GM10847 (cell line): Measurements from ENCODE around the gene KRTAP10-3.
"Not testable (repeated sequence)": the region's sequence is repeated elsewhere in the genome, so short reads cannot be mapped to it uniquely, and the experiment has no call there.

Experiments used
- POLR2A ChIP-seq: IDR thresholded peaks from 2 replicates; pipeline ENCODE4 v1.6.1; 2011; ENCODE audit not compliant: insufficient read length; ENCODE audit errors: extremely low read depth

KRTAP10-3 gene

GRCh38 chr21:44593598-44594405 is 35.2 kb upstream of the KRTAP10-3 start:
- no peak for TF ChIP-seq POLR2A

DNA sequence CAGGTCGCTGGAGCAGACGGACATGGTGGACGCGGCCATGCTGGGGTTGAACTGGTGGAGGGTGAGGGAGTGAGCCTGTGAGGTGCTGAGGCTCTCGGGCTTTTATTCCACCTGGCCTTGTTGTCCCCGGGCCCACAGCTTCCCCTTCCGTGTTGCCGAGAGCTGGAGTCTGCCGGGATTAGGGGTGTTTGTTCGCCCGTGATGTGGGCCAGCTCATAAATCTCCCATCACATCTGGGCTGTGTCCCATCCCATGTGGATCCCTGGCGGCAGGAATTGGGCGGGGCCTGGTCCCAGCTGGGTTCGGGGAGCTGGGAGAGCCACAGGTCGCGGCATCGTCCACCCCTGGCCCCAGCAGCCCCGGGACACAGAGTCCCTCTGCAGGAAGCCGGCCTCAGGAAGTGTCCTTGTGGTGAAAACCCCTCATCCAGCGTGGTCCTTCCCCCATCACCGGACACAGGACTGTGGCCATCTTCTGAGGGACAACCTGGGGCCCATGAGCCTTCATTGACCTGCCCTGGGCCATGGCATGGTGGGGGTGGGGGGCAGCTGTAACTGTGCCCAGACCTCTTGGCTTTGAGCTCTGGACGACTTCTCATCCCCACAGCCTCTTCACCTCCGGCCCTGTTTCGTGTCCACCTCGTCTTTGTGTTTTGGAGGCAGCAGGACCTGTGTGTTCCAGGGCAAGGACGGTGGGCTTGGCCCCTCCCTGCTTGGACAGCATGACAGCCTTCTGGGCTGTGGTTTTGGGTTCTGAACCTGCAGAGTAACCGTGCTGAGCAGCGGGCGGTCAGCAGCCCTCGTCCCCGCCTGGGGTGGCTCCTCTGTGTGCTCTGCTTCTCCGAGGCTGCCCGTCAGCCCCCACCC is 34.1 kb upstream of the KRTAP10-3 start, which contains the start of gene KRTAP10-6:
Gene KRTAP10-6 (minus strand): TSS at position 60 of the 866 bp plus-strand sequence. CDS start 21 bp downstream, at position 39.
- TF ChIP-seq POLR2A = no peak

GRCh38 chr21:44590311-44590721 is 31.7 kb upstream of the KRTAP10-3 start:
- TF ChIP-seq POLR2A = no peak

DNA sequence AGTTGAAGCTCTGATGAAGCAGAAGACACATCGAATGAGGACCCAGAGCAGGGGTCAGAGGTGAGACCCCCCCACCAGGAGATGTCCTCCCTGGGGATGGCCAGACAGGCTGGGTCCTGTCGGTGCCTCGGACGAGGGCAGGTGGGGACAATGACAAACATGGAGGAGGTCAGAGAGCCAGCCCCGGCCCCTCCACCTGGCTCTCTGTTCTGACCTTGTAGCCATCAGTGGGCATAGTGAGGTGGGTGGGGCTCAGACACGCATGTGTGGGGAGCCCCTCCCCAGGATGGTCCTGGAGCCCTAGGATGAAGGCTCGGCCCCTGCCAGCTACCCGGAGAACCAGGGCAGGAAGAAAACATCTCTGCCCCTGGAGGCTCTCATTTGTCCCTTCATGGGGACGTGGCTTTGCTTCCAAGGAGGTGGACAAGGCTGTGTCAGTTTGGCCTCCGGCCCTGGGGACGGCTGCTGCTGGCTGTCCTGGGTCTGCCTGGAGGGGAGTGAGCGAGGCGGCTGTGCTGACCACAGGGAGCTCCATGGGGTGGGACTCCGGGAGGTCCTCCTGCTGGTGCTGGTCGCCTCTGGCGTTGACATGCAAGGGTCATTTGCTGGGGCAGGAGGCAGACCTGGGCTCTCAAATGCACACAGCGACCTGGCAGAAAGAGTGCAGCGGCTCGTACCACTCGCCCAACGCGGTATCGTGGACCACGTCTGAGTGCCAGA is 31.2 kb upstream of the KRTAP10-3 start:
- no peak for TF ChIP-seq POLR2A

DNA sequence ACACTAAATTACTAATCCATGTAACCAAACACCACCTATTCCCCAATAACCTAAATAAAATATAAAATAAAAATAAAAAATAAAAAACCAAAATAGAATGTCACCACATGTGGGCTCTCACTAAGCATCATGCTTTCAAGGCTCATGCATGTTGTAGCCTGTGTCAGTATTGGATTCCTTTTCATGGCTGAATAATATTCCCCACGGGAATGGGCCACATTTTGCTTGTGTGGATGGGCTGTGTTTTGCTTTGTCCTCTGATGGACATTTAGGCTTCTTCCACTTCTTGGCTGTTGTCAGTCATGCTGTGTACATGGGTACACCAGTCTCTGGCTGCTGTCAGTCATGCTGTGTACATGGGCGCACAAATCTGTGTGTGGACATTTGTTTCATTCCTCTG is 30.5 kb upstream of the KRTAP10-3 start:
- no peak for TF ChIP-seq POLR2A

- no peak for TF ChIP-seq POLR2A
These were observed 27.3 kb upstream of the KRTAP10-3 start for GRCh38 chr21:44585892-44586291.

- no peak for TF ChIP-seq POLR2A
These were observed 25.2 kb upstream of the KRTAP10-3 start for GRCh38 chr21:44583800-44584147.

GRCh38 chr21:44583089-44583799 is 24.6 kb upstream of the KRTAP10-3 start:
- no peak for TF ChIP-seq POLR2A

DNA sequence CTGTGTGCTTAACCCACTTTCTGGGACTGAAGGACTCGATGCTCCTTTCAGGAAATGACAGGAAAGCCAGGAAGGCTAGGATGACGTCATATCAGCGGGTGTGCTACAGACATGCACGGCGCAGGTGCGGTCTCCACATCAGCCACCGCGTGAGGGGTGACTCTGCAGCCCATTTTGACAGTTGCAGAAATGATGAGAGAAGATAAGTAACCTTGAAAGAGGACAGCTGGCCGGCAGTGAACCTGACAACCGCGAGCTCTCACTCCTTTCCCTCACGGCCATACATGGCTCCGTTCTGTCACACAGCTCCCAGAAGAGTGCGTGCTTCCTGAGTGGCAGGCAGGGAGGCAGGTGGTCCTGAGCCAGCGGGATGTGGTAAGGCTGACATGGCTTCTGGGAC is 23.5 kb upstream of the KRTAP10-3 start:
- TF ChIP-seq POLR2A = no peak

- TF ChIP-seq POLR2A = no peak
These were observed 22.6 kb upstream of the KRTAP10-3 start for GRCh38 chr21:44581158-44581557.

DNA sequence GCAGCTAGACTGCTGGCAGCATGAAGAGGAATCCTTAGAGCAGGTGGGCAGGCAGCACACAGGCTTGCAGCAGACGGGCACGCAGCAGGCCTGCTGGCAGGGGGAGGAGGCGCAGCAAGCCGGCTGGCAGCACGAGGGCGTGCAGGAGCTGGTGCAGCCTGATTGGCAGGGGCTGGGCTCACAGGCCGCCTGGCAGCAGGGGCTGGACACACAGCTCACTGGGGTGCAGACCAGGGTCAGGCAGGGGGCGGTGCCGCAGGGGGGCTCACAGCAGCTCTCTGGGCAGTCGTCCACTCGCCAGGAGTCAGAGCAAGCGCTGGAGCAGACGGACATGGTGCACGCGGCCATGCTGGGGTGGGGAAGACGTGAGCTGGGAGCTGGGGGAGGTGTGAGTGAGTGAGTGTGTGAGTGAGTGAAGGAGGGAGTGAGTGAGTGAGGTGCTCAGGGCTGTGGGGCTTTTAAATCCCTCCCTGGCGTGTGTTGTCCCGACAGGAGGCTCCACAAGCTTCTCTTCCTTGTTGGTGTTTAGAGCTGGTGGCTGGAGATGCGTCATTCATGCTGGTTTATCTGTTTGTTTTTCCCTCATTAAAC is 21.7 kb upstream of the KRTAP10-3 start, which contains the start of gene KRTAP10-5:
Gene KRTAP10-5 (minus strand): TSS at position 374 of the 591 bp plus-strand sequence. CDS start 26 bp downstream, at position 348.
- not testable (repeated sequence) for TF ChIP-seq POLR2A

DNA sequence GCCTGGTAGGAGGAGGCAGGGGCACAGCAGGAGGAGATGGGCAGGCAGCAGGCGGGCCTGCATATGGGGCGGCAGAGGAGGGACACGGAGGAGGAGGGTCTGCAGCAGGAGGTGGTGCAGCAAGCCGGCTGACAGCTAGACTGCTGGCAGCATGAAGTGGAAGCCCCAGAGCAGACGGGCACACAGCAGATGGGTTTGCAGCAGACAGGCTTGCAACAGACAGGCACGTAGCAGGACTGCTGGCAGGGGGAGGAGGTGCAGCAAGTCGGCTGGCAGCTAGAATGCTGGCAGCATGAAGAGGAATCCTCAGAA is 21.2 kb upstream of the KRTAP10-3 start:
- no peak for TF ChIP-seq POLR2A

GRCh38 chr21:44579056-44579832 is 20.6 kb upstream of the KRTAP10-3 start:
- TF ChIP-seq POLR2A = no peak

- no peak for TF ChIP-seq POLR2A
These were observed 19.9 kb upstream of the KRTAP10-3 start for GRCh38 chr21:44578371-44579055.

DNA sequence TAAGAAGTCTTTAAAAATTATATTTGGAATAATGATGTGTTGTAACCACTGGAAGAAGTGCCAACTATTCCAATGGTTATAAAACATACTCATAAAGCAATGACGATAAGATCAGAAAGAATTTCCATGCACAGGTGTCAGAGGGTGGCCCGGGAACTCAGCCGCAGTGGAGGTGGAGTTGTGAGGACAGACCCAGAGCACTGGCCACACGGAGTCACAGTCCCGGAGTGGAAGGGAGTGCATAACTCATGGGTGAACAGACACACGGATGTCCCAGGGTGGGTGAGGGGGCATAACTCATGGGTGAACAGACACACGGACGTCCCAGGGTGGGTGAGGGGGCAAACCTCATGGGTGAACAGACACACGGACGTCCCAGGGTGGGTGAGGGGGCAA is 17.4 kb upstream of the KRTAP10-3 start:
- no peak for TF ChIP-seq POLR2A
